SK-N-SH (cell line): ENCODE results near the gene FOXP2. TPM values are rescaled to one million over a fixed set of nuclear protein-coding genes. Genes with fewer than 3 reads are reported as not detected.

ENCODE experiments used
- CTCF ChIA-PET: fragments of 300-600, 350-600 bp; formaldehyde crosslinking; extraction: SDS; loops from one replicate; lab custom pipeline; 2021; lab: Yijun Ruan, JAX
- POLR2A ChIA-PET: fragments of 350-600 bp; sonication (Branson Sonifier 250); formaldehyde crosslinking; extraction: SDS; loops from one replicate; lab custom pipeline; 2020; ENCODE audit warnings: antibody characterized with exemption, inconsistent platforms; lab: Yijun Ruan, JAX
- DNase-seq: peaks from one replicate; pipeline ENCODE4 v3.0.0; 2012
- H2AFZ ChIP-seq: fragments of 200-600 bp; sonication (generic); 2 replicates; pipeline ENCODE4 v1.8.1; 2016; ENCODE audit warnings: antibody characterized with exemption, mild to moderate bottlenecking, low read depth
- H3F3A ChIP-seq: fragments of 200-600 bp; sonication (generic); replicated peaks from 2 replicates; pipeline ENCODE3; 2016; ENCODE audit warnings: antibody characterized with exemption, mild to moderate bottlenecking; ENCODE audit not compliant: insufficient read depth
- H3K27ac ChIP-seq, 2 experiments: fragments of 200-500 bp in 1 of 2; fragments of 200-600 bp in 1 of 2; sonication (Bioruptor generic) in 1 of 2; sonication (generic), shearing (Covaris generic) in 1 of 2; 2 replicates each; pipeline versions ENCODE4 v1.5.1 to v1.6.1; 2014 to 2016; ENCODE audit warnings: low read depth in 2 of 2, inconsistent platforms in 1 of 2, low read length in 1 of 2, mild to moderate bottlenecking in 1 of 2, mixed read lengths in 1 of 2
- H3K27me3 ChIP-seq: fragments of 200-600 bp; sonication (generic), shearing (Covaris generic); 2 replicates; pipeline ENCODE4 v1.6.1; 2016; ENCODE audit warnings: mixed run types; ENCODE audit not compliant: insufficient read depth
- H3K36me3 ChIP-seq, 2 experiments: fragments of 200-500 bp in 1 of 2; fragments of 200-600 bp in 1 of 2; sonication (Bioruptor generic) in 1 of 2; sonication (generic) in 1 of 2; replicated peaks in 1 of 2; 2 replicates each; pipeline versions ENCODE3 to v1.5.1; 2014 to 2016; ENCODE audit warnings: low read length in 1 of 2, mild to moderate bottlenecking in 1 of 2; ENCODE audit not compliant: insufficient read depth in 2 of 2, control insufficient read depth in 1 of 2
- H3K4me1 ChIP-seq, 2 experiments: fragments of 200-500 bp in 1 of 2; fragments of 200-600 bp in 1 of 2; sonication (Bioruptor generic) in 1 of 2; sonication (generic), shearing (Covaris generic) in 1 of 2; 2 replicates each; pipeline versions ENCODE4 v1.5.1 to v1.6.1; 2014 to 2016; ENCODE audit warnings: low read depth in 1 of 2, low read length in 1 of 2, mixed run types in 1 of 2; ENCODE audit not compliant: insufficient read depth in 2 of 2, control insufficient read depth in 1 of 2
- H3K4me2 ChIP-seq: fragments of 200-600 bp; sonication (generic), shearing (Covaris generic); 2 replicates; pipeline ENCODE4 v1.6.1; 2017; ENCODE audit warnings: mixed run types
- H3K4me3 ChIP-seq, 2 experiments: fragments of 200-500 bp in 1 of 2; fragments of 200-600 bp in 1 of 2; sonication (Bioruptor generic) in 1 of 2; sonication (generic), shearing (Covaris generic) in 1 of 2; 2 replicates each; pipeline versions ENCODE4 v1.5.1 to v1.8.1; 2014 to 2016; ENCODE audit warnings: low read depth in 2 of 2, inconsistent platforms in 1 of 2, low read length in 1 of 2, mild to moderate bottlenecking in 1 of 2, mixed read lengths in 1 of 2, moderate library complexity in 1 of 2
- H3K79me2 ChIP-seq: fragments of 200-600 bp; sonication (generic); 2 replicates; pipeline ENCODE4 v1.8.1; 2017; ENCODE audit warnings: mild to moderate bottlenecking; ENCODE audit not compliant: insufficient read depth
- H3K9ac ChIP-seq: fragments of 200-600 bp; sonication (generic); 2 replicates; pipeline ENCODE4 v1.6.1; 2017; ENCODE audit warnings: mixed run types
- H3K9me2 ChIP-seq: fragments of 200-600 bp; sonication (generic); 2 replicates; pipeline ENCODE4 v1.6.1; 2017; ENCODE audit warnings: mixed run types
- H3K9me3 ChIP-seq: fragments of 200-600 bp; sonication (generic); 2 replicates; pipeline ENCODE4 v1.6.1; 2017; ENCODE audit warnings: mixed run types, mild to moderate bottlenecking, moderate library complexity
- H4K20me1 ChIP-seq: fragments of 200-600 bp; sonication (generic); 2 replicates; pipeline ENCODE4 v1.6.1; 2017; ENCODE audit warnings: mild to moderate bottlenecking, mixed run types; ENCODE audit not compliant: insufficient read depth
- ELF1 ChIP-seq: IDR thresholded peaks from 2 replicates; pipeline ENCODE4 v1.4.0; 2012
- FOSL2 ChIP-seq: IDR thresholded peaks from 2 replicates; pipeline ENCODE4 v1.4.0; 2012; ENCODE audit warnings: low read depth, mild to moderate bottlenecking, moderate library complexity, borderline replicate concordance
- MEF2A ChIP-seq: IDR thresholded peaks from 2 replicates; pipeline ENCODE4 v1.4.0; 2012; ENCODE audit warnings: low read depth, borderline replicate concordance
- NFIC ChIP-seq: IDR thresholded peaks from 2 replicates; pipeline ENCODE4 v1.4.0; 2012; ENCODE audit warnings: borderline replicate concordance
- NRF1 ChIP-seq: IDR thresholded peaks from 2 replicates; pipeline ENCODE4 v1.6.1; 2012; ENCODE audit warnings: low read depth, mild to moderate bottlenecking, low read length
- POLR2AphosphoS5 ChIP-seq: IDR thresholded peaks from 2 replicates; pipeline ENCODE4 v1.6.1; 2012; ENCODE audit warnings: low read depth, low read length
- TCF12 ChIP-seq: IDR thresholded peaks from 2 replicates; pipeline ENCODE4 v1.4.0; 2012
- TEAD4 ChIP-seq: IDR thresholded peaks from 2 replicates; pipeline ENCODE4 v1.4.0; 2012; ENCODE audit warnings: mild to moderate bottlenecking, borderline replicate concordance; ENCODE audit not compliant: insufficient read depth
- WGBS: methylation state at CpG from one replicate; pipeline ENCODE4 v1.1.6; 2017; ENCODE audit warnings: low lambda C conversion rate; 5-methylcytosine and 5-hydroxymethylcytosine counted together
- polyA plus RNA-seq, 3 experiments: library from polyadenylated mRNA; depleted of rRNA; stranded (reverse); fragments of >200 nt; gene quantifications; 2 replicates each; pipeline ENCODE4 v1.2.3, GENCODE V29; 2012
- TF ChIP-seq, protein P1 (sequence below): fragments of 200-600 bp; sonication (generic); IDR thresholded peaks from 2 replicates; pipeline ENCODE4 v1.6.1; 2017; ENCODE audit warnings: antibody characterized with exemption, mild to moderate bottlenecking, moderate library complexity
- TF ChIP-seq, protein P2 (sequence below): fragments of 150-350 bp; IDR thresholded peaks from 2 replicates; pipeline ENCODE4 v1.6.1; 2016; ENCODE audit warnings: mild to moderate bottlenecking, low read depth, low read length
- TF ChIP-seq, protein P3 (sequence below): IDR thresholded peaks from 2 replicates; pipeline ENCODE4; 2012
- TF ChIP-seq, protein P4 (sequence below): IDR thresholded peaks from 2 replicates; pipeline ENCODE4 v1.6.1; 2012; ENCODE audit warnings: mild to moderate bottlenecking, low read depth, low read length, moderate library complexity

The FOXP2 gene
- polyA plus RNA-seq, 1 of the 3 experiments (the other 2 are of a cell fraction) = not detected

DNA sequence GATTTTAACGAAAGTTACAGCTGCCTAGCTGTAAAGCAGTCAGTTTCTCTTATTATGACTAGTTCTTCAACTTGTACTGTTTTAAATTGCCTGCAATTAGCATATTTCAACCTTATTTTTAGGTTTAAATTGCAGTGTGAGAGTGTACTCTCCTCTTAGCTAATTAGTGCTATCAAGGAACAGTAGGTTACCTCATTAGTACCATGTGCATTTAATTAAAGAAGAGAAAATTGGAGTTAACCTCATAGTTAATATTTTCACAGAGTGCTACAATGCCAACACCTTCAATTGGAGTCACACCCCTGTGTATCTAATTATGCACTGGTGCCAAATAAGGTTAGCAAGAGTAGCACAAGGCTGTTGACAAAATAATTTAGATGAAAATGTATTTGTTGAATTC is 154.6 kb downstream of the FOXP2 start (continued):
- TF ChIP-seq, protein P1, sequence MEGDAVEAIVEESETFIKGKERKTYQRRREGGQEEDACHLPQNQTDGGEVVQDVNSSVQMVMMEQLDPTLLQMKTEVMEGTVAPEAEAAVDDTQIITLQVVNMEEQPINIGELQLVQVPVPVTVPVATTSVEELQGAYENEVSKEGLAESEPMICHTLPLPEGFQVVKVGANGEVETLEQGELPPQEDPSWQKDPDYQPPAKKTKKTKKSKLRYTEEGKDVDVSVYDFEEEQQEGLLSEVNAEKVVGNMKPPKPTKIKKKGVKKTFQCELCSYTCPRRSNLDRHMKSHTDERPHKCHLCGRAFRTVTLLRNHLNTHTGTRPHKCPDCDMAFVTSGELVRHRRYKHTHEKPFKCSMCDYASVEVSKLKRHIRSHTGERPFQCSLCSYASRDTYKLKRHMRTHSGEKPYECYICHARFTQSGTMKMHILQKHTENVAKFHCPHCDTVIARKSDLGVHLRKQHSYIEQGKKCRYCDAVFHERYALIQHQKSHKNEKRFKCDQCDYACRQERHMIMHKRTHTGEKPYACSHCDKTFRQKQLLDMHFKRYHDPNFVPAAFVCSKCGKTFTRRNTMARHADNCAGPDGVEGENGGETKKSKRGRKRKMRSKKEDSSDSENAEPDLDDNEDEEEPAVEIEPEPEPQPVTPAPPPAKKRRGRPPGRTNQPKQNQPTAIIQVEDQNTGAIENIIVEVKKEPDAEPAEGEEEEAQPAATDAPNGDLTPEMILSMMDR = no peak
- TF ChIP-seq, all 33 proteins: peak for 0

DNA sequence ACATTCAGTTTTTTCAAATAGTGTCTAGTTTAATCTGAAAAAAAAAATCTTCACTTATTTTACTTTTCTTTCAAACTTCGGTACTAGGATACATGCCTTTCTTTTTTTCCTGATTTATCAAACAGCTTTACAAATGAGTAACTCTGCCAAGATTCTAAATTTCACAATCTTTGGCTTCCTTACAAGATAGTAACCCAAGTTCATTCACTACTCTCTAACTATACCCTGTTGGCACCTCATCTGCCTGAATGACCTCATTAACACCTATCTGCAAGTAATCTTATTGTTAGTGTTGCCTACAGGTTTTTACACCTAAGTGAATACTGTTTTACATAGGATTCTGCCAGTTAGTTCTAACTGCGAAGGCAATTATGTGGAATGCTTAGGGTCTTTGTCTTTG is 159.8 kb downstream of the FOXP2 start:
- Histone ChIP-seq H3K9me3 (no peaks in the 10 kb centered on the region), H3K27ac (no peak overlapping the region), H3K4me3 (no peak overlapping the region), H3K9ac (no peak overlapping the region), H3K4me2 (no peak overlapping the region), H3F3A (no peaks in the 10 kb centered on the region), H4K20me1 (no peaks in the 10 kb centered on the region), H3K27me3 (no peaks in the 10 kb centered on the region), H3K4me1 (no peaks in the 10 kb centered on the region), H2AFZ (no peak overlapping the region), H3K36me3 (no peaks in the 10 kb centered on the region), H3K9me2 (0 out of 2 replicates have a peak, but pooled peaks cover 4% of the 10 kb centered on the region), H3K79me2 (no peaks in the 10 kb centered on the region)
- 2% methylated on average over 2 of the region's 2 CpGs for WGBS
- TF ChIP-seq, protein P2, sequence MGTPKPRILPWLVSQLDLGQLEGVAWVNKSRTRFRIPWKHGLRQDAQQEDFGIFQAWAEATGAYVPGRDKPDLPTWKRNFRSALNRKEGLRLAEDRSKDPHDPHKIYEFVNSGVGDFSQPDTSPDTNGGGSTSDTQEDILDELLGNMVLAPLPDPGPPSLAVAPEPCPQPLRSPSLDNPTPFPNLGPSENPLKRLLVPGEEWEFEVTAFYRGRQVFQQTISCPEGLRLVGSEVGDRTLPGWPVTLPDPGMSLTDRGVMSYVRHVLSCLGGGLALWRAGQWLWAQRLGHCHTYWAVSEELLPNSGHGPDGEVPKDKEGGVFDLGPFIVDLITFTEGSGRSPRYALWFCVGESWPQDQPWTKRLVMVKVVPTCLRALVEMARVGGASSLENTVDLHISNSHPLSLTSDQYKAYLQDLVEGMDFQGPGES = no peak
- TF ChIP-seq TCF12 (no peak), NRF1 (no peak), POLR2AphosphoS5 (no peak), ELF1 (no peak), NFIC (no peak), MEF2A (no peak), TEAD4 (no peak), FOSL2 (no peak)
- TF ChIP-seq, protein P3, sequence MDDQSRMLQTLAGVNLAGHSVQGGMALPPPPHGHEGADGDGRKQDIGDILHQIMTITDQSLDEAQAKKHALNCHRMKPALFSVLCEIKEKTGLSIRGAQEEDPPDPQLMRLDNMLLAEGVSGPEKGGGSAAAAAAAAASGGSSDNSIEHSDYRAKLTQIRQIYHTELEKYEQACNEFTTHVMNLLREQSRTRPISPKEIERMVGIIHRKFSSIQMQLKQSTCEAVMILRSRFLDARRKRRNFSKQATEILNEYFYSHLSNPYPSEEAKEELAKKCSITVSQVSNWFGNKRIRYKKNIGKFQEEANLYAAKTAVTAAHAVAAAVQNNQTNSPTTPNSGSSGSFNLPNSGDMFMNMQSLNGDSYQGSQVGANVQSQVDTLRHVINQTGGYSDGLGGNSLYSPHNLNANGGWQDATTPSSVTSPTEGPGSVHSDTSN = no peak
- TF ChIP-seq, protein P4, sequence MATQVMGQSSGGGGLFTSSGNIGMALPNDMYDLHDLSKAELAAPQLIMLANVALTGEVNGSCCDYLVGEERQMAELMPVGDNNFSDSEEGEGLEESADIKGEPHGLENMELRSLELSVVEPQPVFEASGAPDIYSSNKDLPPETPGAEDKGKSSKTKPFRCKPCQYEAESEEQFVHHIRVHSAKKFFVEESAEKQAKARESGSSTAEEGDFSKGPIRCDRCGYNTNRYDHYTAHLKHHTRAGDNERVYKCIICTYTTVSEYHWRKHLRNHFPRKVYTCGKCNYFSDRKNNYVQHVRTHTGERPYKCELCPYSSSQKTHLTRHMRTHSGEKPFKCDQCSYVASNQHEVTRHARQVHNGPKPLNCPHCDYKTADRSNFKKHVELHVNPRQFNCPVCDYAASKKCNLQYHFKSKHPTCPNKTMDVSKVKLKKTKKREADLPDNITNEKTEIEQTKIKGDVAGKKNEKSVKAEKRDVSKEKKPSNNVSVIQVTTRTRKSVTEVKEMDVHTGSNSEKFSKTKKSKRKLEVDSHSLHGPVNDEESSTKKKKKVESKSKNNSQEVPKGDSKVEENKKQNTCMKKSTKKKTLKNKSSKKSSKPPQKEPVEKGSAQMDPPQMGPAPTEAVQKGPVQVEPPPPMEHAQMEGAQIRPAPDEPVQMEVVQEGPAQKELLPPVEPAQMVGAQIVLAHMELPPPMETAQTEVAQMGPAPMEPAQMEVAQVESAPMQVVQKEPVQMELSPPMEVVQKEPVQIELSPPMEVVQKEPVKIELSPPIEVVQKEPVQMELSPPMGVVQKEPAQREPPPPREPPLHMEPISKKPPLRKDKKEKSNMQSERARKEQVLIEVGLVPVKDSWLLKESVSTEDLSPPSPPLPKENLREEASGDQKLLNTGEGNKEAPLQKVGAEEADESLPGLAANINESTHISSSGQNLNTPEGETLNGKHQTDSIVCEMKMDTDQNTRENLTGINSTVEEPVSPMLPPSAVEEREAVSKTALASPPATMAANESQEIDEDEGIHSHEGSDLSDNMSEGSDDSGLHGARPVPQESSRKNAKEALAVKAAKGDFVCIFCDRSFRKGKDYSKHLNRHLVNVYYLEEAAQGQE = no peak
- DNase-seq = no peak
- CTCF ChIA-PET = interaction anchor here (0.6 kb wide), 1 partner anchor 700 kb away, joined by 3 read pairs; no protein-coding TSS in a partner anchor
- POLR2A ChIA-PET = no interaction called here
